ENCODE results near the gene KRT72.

DNA sequence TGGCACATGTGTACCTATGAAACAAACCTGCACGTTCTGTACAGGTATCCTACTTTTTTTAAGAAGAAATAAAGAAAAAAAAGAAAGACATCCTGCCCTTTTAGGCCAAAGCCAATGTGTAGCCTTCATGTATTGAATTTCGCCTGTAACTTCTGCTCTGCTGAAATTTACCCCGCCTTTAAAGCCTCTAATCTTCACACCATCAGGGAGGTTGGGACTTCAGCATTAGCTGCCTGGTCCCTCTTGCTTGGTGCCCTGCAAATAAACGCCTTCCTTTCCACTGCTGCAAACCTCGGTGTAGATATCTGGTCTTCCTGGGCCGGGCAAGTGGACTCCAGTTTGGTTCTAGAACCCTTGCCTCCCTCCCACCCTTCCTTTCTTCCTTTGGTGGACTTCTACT lies 45.7 kb downstream of the KRT72 start:
- no peak for TF ChIP-seq CTCF (conservative IDR thresholded peaks at IDR 0.05)
- no peak for TF ChIP-seq EZH2 (IDR thresholded peaks at IDR 0.05; ENCODE audit: low read depth)

Data from PC-9 (cell line).